ENCODE data around the gene RPP40.
"Not testable (repeated sequence)": the region's sequence is repeated elsewhere in the genome, so short reads cannot be mapped to it uniquely, and the experiment has no call there.

RPP40 gene

GRCh38 chr6:5012519-5012918, 8.7 kb upstream of the RPP40 start:
- DNase-seq: no peak

DNA sequence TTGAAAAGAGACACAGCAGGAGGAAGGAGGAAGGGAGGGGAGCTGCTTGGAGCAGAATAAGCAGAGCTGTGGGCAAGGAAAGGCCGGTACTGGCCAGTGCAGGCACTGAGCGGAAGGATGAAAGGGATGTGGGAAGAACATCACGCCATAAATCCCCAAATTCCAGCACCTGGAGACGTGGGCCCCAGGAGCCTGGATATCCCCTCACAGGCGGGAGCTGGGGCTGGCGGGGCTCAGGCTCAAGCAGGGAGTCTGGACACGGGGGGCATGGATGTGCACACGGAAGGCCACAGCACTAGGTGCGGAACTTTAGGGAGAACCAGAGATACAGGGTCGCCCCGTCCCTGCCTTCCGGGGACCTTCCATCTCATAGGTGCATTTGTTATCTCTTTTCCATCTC, 7.5 kb upstream of the RPP40 start:
- DNase-seq: no peak

GRCh38 chr6:5007531-5007930, 3.7 kb upstream of the RPP40 start:
- DNase-seq: no peak

DNA sequence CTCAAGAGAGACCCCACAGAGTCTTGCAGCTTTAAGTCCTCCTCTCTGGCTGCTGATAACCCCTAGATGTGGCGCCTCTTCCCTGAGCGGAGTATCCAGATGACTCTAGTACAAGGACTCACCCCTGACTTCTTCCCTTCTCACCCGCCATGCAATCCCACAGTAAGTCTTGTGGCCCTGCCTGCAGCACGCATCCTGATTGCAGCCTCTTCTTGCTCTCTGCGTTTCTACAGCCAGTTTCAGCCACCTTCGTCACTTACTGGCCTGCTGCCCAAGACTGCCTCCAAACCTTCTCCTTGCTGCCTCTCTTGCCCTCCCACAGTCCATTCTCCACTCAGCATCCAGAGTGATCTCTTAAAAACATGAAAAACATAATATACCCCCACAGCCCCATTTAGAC, 2.4 kb upstream of the RPP40 start:
- DNase-seq: no peak

DNA sequence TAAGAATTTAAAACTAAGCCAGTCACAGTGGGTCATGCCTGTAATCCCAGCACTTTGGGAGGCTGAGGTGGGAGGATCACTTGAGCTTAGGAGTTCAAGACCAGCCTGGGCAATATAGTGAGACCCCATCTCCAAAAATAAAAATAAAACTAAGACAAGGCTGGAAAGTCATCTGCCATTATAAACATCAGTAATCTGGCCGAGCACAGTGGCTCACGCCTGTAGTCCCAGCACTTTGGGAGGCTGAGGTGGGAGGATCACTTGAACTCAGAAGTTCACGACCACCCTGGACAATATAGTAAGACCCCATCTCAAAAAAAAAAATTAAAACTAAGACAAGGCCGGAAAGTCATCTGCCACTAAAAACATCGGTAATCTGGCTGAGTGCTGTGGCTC, 1.2 kb upstream of the RPP40 start:
- DNase-seq: not testable (repeated sequence)

GRCh38 chr6:5004373-5005037, 668 bp upstream of the RPP40 start:
- no peak for DNase-seq

DNA sequence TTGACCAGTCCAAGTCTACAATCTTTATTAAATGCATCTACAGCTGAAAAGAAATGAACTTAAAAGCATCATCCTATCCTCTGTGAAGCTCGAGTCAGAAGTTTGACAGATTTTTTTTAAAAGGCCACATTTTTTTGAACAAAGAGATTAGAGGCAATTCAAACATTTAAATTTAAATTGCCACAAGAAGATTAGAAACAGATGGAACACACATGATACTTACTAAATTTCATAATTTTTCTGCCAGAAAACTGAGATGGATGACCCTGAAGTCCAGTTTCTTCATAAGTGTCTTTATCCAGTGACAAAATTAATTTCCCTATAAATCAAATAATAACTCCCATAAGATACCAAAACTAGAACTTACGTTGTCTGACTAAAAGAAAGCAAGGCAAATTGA, 4.3 kb downstream of the RPP40 start:
- DNase-seq: no peak

GRCh38 chr6:4997862-4998261, 6.0 kb downstream of the RPP40 start:
- no peak for DNase-seq

DNA sequence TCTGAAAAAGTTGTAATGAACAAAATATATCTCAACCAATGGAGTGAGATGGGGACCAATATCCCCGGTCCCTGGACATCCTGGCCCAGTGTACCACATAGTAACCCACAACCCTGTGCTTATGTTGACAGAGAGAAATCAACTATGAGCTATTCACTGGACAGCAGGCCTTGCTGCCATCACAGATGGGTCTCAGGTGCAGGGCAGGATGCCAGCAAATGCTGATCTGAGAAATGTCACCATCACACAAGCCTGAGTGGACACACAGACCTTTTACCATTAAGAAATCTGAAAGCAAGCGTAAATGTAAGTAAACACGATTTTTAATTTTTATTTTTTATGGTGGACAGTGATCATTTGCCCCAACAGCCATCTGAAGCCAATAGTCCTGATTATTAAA, 9.1 kb downstream of the RPP40 start:
- no peak for DNase-seq

DNA sequence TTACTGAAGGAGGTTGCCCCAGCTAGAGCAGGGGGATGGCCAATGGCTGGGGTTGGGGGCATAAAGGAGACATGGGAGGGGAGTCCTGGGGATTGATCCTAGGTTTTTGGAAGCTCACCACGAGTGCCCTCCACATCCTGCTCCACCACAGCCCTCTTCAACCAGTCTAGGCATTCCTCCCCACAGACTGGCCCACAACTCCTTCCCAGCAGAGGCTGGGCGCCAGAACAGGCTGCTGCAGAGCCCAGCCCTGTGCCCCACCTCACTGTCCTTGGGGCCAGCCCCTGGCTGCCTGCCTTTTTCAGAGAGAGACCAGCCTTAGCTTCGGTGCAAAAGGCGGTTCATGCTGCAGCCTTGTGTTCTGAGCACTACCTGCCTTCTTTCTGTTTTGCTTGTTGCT, 16.4 kb downstream of the RPP40 start:
- no peak for DNase-seq

DNA sequence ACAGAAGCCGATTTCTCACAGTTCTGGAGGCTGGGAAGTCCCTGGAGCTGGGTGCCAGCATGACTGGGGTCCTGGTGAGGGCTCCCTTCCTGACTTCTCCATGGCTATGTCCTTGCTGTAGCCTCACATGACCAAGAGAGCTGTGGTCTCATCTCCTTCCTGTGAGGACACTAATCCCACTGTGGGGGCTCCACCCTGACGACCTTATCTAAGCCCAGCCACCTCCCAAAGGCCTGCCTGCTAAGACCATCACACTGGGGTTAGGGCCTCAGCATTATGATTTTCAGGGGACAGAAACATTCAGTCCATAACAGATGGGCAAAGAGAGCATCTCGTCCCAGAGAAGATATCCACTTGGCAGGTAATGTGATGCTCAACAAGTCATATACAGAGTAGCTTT, 16.8 kb downstream of the RPP40 start:
- no peak for DNase-seq

GRCh38 chr6:4983322-4983721, 20.5 kb downstream of the RPP40 start:
- DNase-seq: no peak

GRCh38 chr6:4981761-4982160, 22.1 kb downstream of the RPP40 start:
- no peak for DNase-seq

DNA sequence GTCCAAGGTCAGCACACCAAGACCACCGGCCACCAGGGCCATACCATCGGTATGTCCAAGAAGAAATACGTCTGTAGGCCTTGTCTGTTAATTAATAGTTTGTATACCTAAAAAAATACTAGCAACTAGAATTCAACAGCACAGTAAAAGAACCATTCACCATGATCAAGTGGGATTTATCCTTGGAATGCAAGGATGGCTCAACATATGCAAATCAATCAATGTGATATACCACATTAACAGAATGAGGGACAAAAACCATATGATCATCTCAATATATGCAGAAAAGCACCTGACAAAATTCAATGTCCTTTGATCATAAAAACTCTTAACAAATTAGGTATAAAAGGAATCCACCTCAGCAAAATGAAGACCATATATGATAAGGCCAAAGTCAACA, 24.4 kb downstream of the RPP40 start:
- no peak for DNase-seq

DNA sequence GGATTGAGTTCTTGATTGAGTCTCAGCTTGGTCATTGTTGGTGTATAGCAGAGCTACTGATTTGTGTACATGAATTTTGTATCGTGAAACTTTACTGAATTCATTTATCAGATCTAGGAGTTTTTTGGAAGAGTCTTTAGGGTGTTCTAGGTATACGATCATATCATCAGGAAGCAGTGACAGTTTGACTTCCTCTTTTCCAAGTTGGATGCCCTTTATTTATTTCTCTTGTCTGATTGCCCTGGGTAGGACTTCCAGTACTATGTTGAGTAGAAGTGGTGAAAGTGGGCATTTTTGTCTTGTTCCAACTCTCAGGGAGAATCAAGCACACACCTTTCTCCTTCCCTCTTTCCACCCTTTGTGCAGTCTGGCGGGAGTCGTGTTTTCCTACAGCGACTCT, 26.4 kb downstream of the RPP40 start:
- no peak for DNase-seq

DNA sequence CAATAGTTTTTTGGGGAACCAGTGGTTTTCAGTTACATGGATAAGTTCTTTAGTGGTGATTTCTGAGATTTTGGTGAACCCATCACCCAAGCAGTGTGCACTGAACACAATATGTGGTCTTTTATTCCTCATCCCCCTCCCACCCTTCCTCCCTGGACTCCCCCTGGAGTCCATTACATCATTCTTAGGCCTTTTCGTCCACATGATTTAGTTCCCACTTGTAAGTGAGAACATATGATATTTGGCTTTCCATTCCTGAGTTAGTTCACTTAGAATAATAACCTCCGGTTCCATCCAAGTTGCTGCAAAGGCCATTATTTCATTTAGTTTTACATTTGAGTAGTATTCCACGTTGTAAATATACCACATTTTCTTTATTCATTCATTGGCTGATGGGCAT, 28.3 kb downstream of the RPP40 start:
- DNase-seq: no peak

GRCh38 chr6:4974962-4975361, 28.9 kb downstream of the RPP40 start:
- no peak for DNase-seq

DNA sequence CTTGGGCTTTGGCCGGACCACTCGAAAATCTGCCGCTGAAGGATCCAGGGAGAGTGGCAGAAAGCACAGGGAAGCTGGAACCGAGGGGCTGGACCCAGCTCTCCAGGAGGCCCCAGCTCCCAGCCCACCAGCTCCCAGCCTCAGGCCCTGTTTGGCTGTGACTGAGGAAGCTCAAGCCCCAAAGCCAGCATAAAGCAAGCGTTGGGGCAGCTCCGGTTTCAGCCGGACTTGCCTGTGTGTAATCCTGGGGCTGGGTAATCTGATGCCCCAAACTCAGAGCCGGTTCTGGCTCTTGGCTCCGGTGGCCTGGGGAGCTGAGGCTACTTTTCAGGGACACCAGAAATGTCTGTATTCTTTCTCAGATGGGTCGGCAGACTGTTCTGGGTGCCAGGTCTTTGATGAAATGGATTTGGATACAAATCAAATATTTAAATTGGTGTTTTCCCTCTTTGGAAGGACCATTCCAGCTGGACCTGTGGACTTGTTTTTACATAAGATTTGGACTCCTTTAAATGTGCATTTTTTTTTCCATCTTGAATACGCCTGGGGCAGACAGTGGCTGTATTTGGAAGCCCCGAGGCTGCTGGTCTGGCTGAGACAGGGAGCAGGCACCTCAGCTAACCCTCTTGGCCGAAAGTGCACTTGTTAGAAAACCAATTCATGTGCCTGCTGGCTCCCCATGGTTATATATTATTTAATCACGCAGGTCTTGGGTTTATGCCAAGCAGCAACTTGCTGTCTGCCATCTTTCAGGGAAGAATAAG, 29.7 kb downstream of the RPP40 start:
- DNase-seq: no peak

GRCh38 chr6:4973415-4973814, 30.4 kb downstream of the RPP40 start:
- no peak for DNase-seq

DNA sequence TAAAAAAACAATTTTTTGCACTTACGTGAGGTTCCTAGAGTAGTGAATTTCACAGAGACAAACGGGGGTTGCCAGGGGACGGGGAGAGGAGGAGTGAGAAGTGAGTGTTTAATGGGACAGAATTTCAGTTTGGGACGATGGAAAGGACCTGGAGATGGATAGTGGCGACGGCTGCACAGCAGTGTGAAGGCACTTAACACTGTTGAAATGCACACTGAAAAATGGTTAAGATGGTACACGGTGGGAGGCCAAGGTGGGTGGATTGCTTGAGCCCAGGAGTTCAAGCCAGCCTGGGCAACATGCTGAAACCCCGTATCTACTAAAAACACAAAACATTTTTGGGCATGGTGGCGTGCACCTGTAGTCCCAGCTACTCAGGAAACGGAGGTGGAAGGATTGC, 31.4 kb downstream of the RPP40 start:
- DNase-seq: no peak

DNA sequence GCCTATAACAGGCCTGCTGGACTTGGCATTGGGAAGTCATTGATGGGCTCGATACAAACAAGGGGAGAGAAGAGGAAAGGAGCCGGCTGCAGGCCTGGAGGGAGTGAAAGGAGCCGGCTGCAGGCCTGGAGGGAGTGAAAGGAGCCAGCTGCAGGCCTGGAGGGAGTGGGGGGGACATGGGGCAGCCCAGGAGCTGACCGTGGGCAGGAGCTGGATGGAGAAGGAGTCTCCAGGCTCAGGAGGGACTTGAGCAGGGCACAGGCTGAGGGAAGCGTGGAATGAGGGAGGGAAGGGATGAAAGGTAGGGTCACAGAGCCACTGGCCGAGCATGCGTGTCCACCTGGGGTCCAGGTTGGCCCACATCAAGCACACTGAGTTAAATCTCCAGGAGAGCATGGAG, 32.0 kb downstream of the RPP40 start:
- DNase-seq: no peak

GRCh38 chr6:4970739-4971395, 33.0 kb downstream of the RPP40 start:
- no peak for DNase-seq

- DNase-seq: no peak
Observed at GRCh38 chr6:4969609-4970285, 34.1 kb downstream of the RPP40 start.

Measured in stimulated activated CD8-positive, alpha-beta memory T cell treated with anti-CD3 and anti-CD28 coated beads, Interleukin-4, amount 100 ng/mL, for 48 hours (primary cell).